NCI-H526 (cell line): Measurements from ENCODE around the gene FAM72D.
"Not testable (repeated sequence)": the region's sequence is repeated elsewhere in the genome, so short reads cannot be mapped to it uniquely, and the experiment has no call there.

ENCODE experiments used
- DNase-seq, 2 experiments: peaks; one replicate each; lab custom pipeline; 2025; lab: John Stamatoyannopoulos, UW

FAM72D gene

GRCh38 chr1:145082483-145083255, 13.1 kb upstream of the FAM72D start:
- DNase-seq = not testable (repeated sequence)

- not testable (repeated sequence) for DNase-seq
Measured at GRCh38 chr1:145093517-145094149, 2.1 kb upstream of the FAM72D start.

- DNase-seq = not testable (repeated sequence)
Measured at GRCh38 chr1:145094655-145095211, 1.0 kb upstream of the FAM72D start.

GRCh38 chr1:145101725-145102124, 6.0 kb downstream of the FAM72D start:
- not testable (repeated sequence) for DNase-seq

GRCh38 chr1:145103294-145103693, 7.5 kb downstream of the FAM72D start:
- not testable (repeated sequence) for DNase-seq

- not testable (repeated sequence) for DNase-seq
Measured at GRCh38 chr1:145111674-145112073, 15.9 kb downstream of the FAM72D start.

GRCh38 chr1:145112703-145113102, 16.9 kb downstream of the FAM72D start:
- DNase-seq = not testable (repeated sequence)

GRCh38 chr1:145114560-145115057, 18.8 kb downstream of the FAM72D start:
- DNase-seq = not testable (repeated sequence)

- not testable (repeated sequence) for DNase-seq
Measured at GRCh38 chr1:145115587-145116493, 20.1 kb downstream of the FAM72D start.

GRCh38 chr1:145119842-145120241, 24.1 kb downstream of the FAM72D start:
- DNase-seq = not testable (repeated sequence)

GRCh38 chr1:145122344-145123061, 26.7 kb downstream of the FAM72D start:
- not testable (repeated sequence) for DNase-seq

GRCh38 chr1:145123062-145123395, 27.3 kb downstream of the FAM72D start:
- DNase-seq = not testable (repeated sequence)

- DNase-seq = not testable (repeated sequence)
Measured at GRCh38 chr1:145123992-145124641, 28.3 kb downstream of the FAM72D start.

- not testable (repeated sequence) for DNase-seq
Measured at GRCh38 chr1:145125112-145125511, 29.3 kb downstream of the FAM72D start.

- DNase-seq = not testable (repeated sequence)
Measured at GRCh38 chr1:145127144-145127543, 31.4 kb downstream of the FAM72D start.

- DNase-seq = not testable (repeated sequence)
Measured at GRCh38 chr1:145128697-145129469, 33.1 kb downstream of the FAM72D start.

- DNase-seq = not testable (repeated sequence)
Measured at GRCh38 chr1:145134476-145134875, 38.7 kb downstream of the FAM72D start.

GRCh38 chr1:145140549-145140948, 44.8 kb downstream of the FAM72D start:
- DNase-seq = not testable (repeated sequence)

GRCh38 chr1:145144264-145144913, 48.6 kb downstream of the FAM72D start:
- not testable (repeated sequence) for DNase-seq
